Smooth muscle cell (in vitro differentiated cells): ENCODE data around the gene CALML3. TPM values are rescaled to one million over a fixed set of nuclear protein-coding genes. Genes with fewer than 3 reads are reported as not detected.
A peak's percentile ranks its signal among the peaks of the same experiment; 100 is the strongest.

ENCODE experiments used
- DNase-seq: peaks from one replicate; lab custom pipeline; 2025; ENCODE audit not compliant: unreplicated experiment; lab: John Stamatoyannopoulos, UW
- H2AFZ ChIP-seq: fragments of 200-600 bp; sonication (generic); 2 replicates; pipeline ENCODE4 v1.6.0; 2016; ENCODE audit warnings: antibody characterized with exemption, low read depth, mild to moderate bottlenecking
- H3F3A ChIP-seq: fragments of 200-600 bp; sonication (generic); 2 replicates; pipeline ENCODE4 v1.6.0; 2017; ENCODE audit warnings: antibody characterized with exemption, low read depth
- H3K27ac ChIP-seq: fragments of 200-600 bp; sonication (generic); 2 replicates; pipeline ENCODE4 v1.5.1; 2016; ENCODE audit warnings: low read depth, mild to moderate bottlenecking
- H3K27me3 ChIP-seq: fragments of 200-600 bp; sonication (generic); 2 replicates; pipeline ENCODE4 v1.6.1; 2016; ENCODE audit warnings: low read depth, mild to moderate bottlenecking
- H3K36me3 ChIP-seq: fragments of 200-600 bp; sonication (generic); 2 replicates; pipeline ENCODE4 v1.5.1; 2016; ENCODE audit warnings: low read depth
- H3K4me1 ChIP-seq: fragments of 200-600 bp; sonication (generic); 2 replicates; pipeline ENCODE4 v1.5.1; 2016; ENCODE audit warnings: low read depth
- H3K4me2 ChIP-seq: fragments of 200-600 bp; sonication (generic); 2 replicates; pipeline ENCODE4 v1.6.0; 2016; ENCODE audit warnings: mild to moderate bottlenecking
- H3K4me3 ChIP-seq: fragments of 200-600 bp; sonication (generic); 2 replicates; pipeline ENCODE4 v1.5.1; 2016; ENCODE audit warnings: mild to moderate bottlenecking
- H3K79me2 ChIP-seq: fragments of 200-600 bp; sonication (generic); 2 replicates; pipeline ENCODE4 v1.6.0; 2016; ENCODE audit warnings: low read depth, mild to moderate bottlenecking
- H3K9ac ChIP-seq: fragments of 200-600 bp; sonication (generic); 2 replicates; pipeline ENCODE4 v1.6.0; 2016; ENCODE audit warnings: low read depth
- H3K9me3 ChIP-seq: fragments of 200-600 bp; sonication (generic); replicated peaks from 2 replicates; pipeline ENCODE4 v1.5.1; 2016; ENCODE audit warnings: low read depth
- H4K20me1 ChIP-seq: fragments of 200-600 bp; sonication (generic); 2 replicates; pipeline ENCODE4 v1.6.0; 2016; ENCODE audit warnings: low read depth
- WGBS: methylation state at CpG from one replicate; pipeline ENCODE4 v1.1.7; 2016; ENCODE audit warnings: low lambda C conversion rate; 5-methylcytosine and 5-hydroxymethylcytosine counted together
- polyA plus RNA-seq: library from polyadenylated mRNA; unstranded; fragments of >200 nt; fragmentation: Nextera tagmentation; extraction: Ambion mirVana; gene quantifications from 2 replicates; pipeline ENCODE4 v1.2.1, GENCODE V29; 2016
- total RNA-seq: library from RNA; depleted of rRNA; stranded (reverse); fragments of >200 nt; gene quantifications from 2 replicates; pipeline ENCODE4 v1.2.3, GENCODE V29; 2014
- TF ChIP-seq, protein P1 (sequence below): fragments of 200-600 bp; sonication (generic); IDR thresholded peaks from 2 replicates; pipeline ENCODE4 v1.5.1; 2017; ENCODE audit warnings: borderline replicate concordance, mild to moderate bottlenecking, antibody characterized with exemption; ENCODE audit not compliant: insufficient read depth, poor library complexity, severe bottlenecking

CALML3 gene
- total and polyA plus RNA-seq, 2 experiments from 2014 or later = 0.49 TPM; not detected in 1

DNA sequence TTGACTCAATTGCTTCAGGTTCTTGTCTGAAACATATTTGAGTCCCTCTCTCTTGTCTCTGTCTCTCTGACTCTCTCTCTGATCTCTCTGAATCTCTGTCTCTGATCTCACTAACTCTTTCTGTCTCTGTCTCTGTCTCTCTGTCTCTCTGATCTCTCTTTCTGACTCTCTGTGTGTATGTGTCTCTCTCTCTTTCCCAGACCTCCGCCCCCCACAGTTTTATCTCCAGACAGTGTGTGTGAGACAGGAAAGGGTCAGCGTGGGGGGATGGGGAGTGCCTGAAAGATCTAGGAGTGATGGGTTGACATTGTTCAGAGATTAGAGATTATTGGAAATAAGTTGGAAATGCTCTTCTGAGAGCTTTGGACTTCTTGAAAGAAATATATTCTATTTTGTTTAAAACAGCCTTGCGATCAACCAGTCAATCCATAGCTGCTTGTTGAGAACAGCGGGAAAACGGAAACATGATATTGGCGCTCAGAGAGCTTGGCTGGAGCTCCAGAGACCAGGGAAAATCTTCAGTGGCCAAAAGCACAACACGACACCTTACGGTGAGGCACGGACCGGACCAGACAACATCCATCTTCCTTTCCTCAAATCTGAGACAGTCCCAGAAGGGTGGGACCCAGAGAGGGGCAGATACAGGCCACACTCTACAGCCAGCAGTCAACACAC, 35.5 kb downstream of the CALML3 start:
- Histone ChIP-seq H3K27ac (peak overlapping the region; percentile 82), H3F3A (peaks cover 34% of the 10 kb centered on the region), H3K4me2 (peak overlapping the region; percentile 69), H3K9ac (peak overlapping the region; percentile 55), H3K36me3 (no peaks in the 10 kb centered on the region), H3K9me3 (no peaks in the 10 kb centered on the region), H3K79me2 (no peaks in the 10 kb centered on the region), H3K4me1 (peaks cover 28% of the 10 kb centered on the region), H3K27me3 (no peaks in the 10 kb centered on the region), H3K4me3 (no peak overlapping the region), H2AFZ (no peak overlapping the region), H4K20me1 (no peaks in the 10 kb centered on the region)
- WGBS = 59% methylated on average over 10 of the region's 10 CpGs
- TF ChIP-seq, protein P1, sequence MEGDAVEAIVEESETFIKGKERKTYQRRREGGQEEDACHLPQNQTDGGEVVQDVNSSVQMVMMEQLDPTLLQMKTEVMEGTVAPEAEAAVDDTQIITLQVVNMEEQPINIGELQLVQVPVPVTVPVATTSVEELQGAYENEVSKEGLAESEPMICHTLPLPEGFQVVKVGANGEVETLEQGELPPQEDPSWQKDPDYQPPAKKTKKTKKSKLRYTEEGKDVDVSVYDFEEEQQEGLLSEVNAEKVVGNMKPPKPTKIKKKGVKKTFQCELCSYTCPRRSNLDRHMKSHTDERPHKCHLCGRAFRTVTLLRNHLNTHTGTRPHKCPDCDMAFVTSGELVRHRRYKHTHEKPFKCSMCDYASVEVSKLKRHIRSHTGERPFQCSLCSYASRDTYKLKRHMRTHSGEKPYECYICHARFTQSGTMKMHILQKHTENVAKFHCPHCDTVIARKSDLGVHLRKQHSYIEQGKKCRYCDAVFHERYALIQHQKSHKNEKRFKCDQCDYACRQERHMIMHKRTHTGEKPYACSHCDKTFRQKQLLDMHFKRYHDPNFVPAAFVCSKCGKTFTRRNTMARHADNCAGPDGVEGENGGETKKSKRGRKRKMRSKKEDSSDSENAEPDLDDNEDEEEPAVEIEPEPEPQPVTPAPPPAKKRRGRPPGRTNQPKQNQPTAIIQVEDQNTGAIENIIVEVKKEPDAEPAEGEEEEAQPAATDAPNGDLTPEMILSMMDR = no peak
- no peak for DNase-seq

DNA sequence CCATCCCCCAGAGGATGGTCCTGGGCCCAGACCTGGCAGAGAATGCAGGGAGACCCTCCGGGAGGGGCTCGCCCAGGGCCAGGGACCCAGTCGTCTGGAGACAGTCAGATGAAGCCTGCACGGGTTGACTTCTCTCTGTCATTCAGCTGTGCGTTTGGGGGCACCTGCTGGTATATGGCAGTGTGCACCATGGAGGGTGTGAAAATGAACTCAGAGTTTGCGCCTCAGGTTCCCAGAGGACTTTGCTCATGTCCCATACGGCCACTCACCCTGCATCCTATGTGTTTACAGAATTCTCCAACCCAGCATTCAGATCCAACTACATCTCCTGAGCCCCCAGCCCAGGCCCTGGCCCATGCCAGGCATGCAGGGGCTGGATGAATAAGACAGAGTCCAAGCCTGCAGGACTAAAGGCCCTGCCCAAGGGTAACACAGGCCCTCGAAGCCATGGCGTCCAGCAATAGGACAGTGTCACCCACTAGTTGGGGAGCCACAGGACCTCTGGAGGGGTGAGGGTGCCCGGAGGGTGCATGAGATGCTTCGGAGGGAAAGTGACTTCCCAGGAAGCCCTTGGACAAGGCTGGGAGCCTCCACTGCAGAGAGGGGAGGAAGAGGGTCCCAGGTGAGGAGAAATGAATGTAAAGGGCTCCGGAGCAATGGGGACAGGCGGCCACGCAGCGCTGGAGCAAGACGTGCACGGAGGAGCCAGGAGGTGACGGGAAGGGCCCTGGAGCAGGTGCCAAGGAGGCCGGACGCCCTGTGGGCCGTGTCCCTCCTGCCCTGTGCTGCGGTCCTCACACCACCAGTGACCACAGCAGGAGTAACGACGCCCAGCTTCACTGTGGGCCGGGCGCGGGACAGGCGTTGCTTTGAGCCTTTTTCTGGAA, 36.3 kb downstream of the CALML3 start:
- WGBS = 92% methylated on average over 28 of the region's 28 CpGs
- TF ChIP-seq, protein P1 = no peak
- no peak overlapping the region for H3K9ac ChIP-seq
- no peak overlapping the region for H3K4me2 ChIP-seq
- no peaks in the 10 kb centered on the region for H3K9me3 ChIP-seq
- peaks cover 37% of the 10 kb centered on the region for H3F3A ChIP-seq
- H3K4me1 ChIP-seq = peaks cover 30% of the 10 kb centered on the region
- no peak overlapping the region for H3K4me3 ChIP-seq
- no peaks in the 10 kb centered on the region for H3K79me2 ChIP-seq
- DNase-seq = no peak
- H3K27me3 ChIP-seq = no peaks in the 10 kb centered on the region
- no peak overlapping the region for H2AFZ ChIP-seq
- H4K20me1 ChIP-seq = no peaks in the 10 kb centered on the region
- peak overlapping the region; percentile 82 for H3K27ac ChIP-seq
- H3K36me3 ChIP-seq = no peaks in the 10 kb centered on the region

DNA sequence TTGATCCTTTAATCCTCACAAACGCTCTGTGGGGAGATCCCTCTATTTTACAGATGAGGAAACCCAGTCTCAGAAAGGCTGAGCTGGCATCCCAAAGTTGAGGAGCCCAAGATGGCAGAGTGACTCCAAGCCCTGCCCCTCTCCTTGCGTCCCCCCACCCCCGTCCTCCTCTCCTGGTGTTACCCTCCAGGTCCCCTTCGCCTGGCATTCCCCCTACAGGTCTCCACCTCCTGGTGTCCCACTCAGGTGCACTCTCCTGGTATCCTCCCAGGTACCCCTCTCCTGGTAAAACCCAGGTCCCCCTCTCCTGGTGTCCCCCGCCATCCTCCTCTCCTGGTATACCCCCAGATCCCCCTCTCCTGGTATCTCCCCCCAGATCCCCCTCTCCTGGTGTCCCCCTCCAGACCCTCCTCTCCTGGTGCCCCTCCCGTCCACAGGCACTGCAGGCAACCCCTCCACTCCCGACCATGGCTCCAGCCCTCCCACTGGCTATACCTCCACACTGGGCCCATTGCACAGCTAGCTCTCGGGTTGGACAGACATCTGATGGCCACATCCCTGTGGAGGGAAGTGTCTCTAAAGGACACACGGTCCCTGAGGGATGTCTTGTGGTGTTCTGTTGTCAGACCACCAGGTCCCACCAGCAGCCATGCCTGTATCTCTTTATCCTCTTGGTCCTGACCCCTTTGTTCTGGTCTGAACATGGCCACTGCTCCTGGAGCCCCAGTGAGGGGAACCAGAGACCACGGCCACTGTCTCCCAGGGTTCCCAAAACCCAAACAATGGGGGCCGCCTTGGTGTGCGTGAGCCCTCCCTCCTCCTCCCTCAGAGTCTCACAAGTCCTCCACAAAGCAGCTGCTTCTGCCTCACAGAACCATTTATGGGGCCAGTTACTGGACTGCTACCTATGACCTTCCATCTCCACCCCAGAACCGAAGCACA, 37.2 kb downstream of the CALML3 start:
- peaks cover 30% of the 10 kb centered on the region for H3K4me1 ChIP-seq

More for the DNA sequence above, 37.2 kb downstream of the CALML3 start:
- 92% methylated on average over 9 of the region's 13 CpGs for WGBS
- H3F3A ChIP-seq = peaks cover 37% of the 10 kb centered on the region
- H3K27ac ChIP-seq = no peak overlapping the region
- no peak overlapping the region for H3K4me3 ChIP-seq
- H3K36me3 ChIP-seq = no peaks in the 10 kb centered on the region
- H4K20me1 ChIP-seq = no peaks in the 10 kb centered on the region
- no peaks in the 10 kb centered on the region for H3K79me2 ChIP-seq
- H3K27me3 ChIP-seq = no peaks in the 10 kb centered on the region
- DNase-seq = no peak
- TF ChIP-seq, protein P1 = no peak
- no peak overlapping the region for H3K9ac ChIP-seq
- no peaks in the 10 kb centered on the region for H3K9me3 ChIP-seq
- no peak overlapping the region for H3K4me2 ChIP-seq
- no peak overlapping the region for H2AFZ ChIP-seq
